Gastroesophageal sphincter (tissue), 3 donors: ENCODE results near the gene GAREM1.
"Not testable (repeated sequence)": the region's sequence is repeated elsewhere in the genome, so short reads cannot be mapped to it uniquely, and the experiment has no call there.

ENCODE experiments used
- CTCF ChIP-seq, 4 experiments: fragments of 200-600 bp in 2 of 4; fragments of 450-650 bp in 2 of 4; sonication (generic) in 1 of 4; IDR thresholded peaks; one replicate each; pipeline ENCODE4 v1.5.1; 2017 to 2019; ENCODE audit warnings: antibody characterized with exemption in 4 of 4, mild to moderate bottlenecking in 2 of 4, moderate library complexity in 2 of 4
- EP300 ChIP-seq: sonication (generic); formaldehyde crosslinking; IDR thresholded peaks from one replicate; pipeline ENCODE4 v1.6.1; 2017; ENCODE audit warnings: antibody characterized with exemption, mild to moderate bottlenecking
- POLR2A ChIP-seq, 2 donors: fragments of 450-650 bp; IDR thresholded peaks; one replicate each; pipeline ENCODE4 v1.6.1; 2017; ENCODE audit warnings: antibody characterized with exemption in 2 of 2, mild to moderate bottlenecking in 2 of 2, moderate library complexity in 1 of 2

GRCh38 chr18:32233348-32233747 is 237.3 kb downstream of the GAREM1 start:
- not testable (repeated sequence) for TF ChIP-seq EP300; CTCF (IDR thresholded peaks at IDR 0.05); POLR2A (IDR thresholded peaks at IDR 0.05)
